Measurements from ENCODE around the gene ID3. TPM values are rescaled to one million over a fixed set of nuclear protein-coding genes. Genes with fewer than 3 reads are reported as not detected.
A peak's percentile ranks its signal among the peaks of the same experiment; 100 is the strongest.

Gene ID3
- total and polyA plus RNA-seq, 9 of the 15 experiments (the other 6 are each of a cell fraction or from before 2014, with no cell fraction given): 6.8 to 59.8 (median 23.5) TPM

- TF ChIP-seq NR2C2 (CRISPR knock-in tag; IDR thresholded peaks at IDR 0.05) (no peak), NR2C2 (tag; IDR thresholded peaks at IDR 0.05) (no peak), SNRNP70 (optimal IDR thresholded peaks at IDR 0.05; ENCODE audit: low read depth, low read length) (no peak), POLR3G (IDR thresholded peaks at IDR 0.05; ENCODE audit: extremely low read depth, insufficient read length, insufficient replicate concordance) (no peak), ZNF316 (IDR thresholded peaks at IDR 0.05) (peak; percentile 54; the same call in 1 of the 2 replicates), ZBTB33 (CRISPR knock-in tag; IDR thresholded peaks at IDR 0.05) (no peak), ZNF75A (CRISPR knock-in tag; IDR thresholded peaks at IDR 0.05) (no peak), PHF20 (IDR thresholded peaks at IDR 0.05; ENCODE audit: partially characterized antibody) (no peak), POLR2B (IDR thresholded peaks at IDR 0.05; ENCODE audit: low read depth, partially characterized antibody) (peak; percentile 5), FOXA1 (IDR thresholded peaks at IDR 0.05; ENCODE audit: borderline replicate concordance) (no peak), ZZZ3 (IDR thresholded peaks at IDR 0.05) (no peak)
Observed at GRCh38 chr1:23557471-23558124, 1.7 kb downstream of the ID3 start (continued).
